ENCODE results near the gene OTOS.

OTOS gene

GRCh38 chr2:240140511-240140910 is at the start of gene OTOS:
OTOS (minus strand) TSS chr2:240140658; CDS start chr2:240140326, 332 bp downstream.
- DNase-seq, result no peak

- DNase-seq, result no peak
These were observed 49.2 kb upstream of the OTOS start for GRCh38 chr2:240189686-240190085.

- DNase-seq, result no peak
These were observed 47.6 kb upstream of the OTOS start for GRCh38 chr2:240187989-240188590.

- DNase-seq, result no peak
These were observed 45.8 kb upstream of the OTOS start for GRCh38 chr2:240186191-240186725.

GRCh38 chr2:240184656-240185055 is 44.2 kb upstream of the OTOS start:
- no peak for DNase-seq

GRCh38 chr2:240183875-240184590 is 43.6 kb upstream of the OTOS start:
- DNase-seq, result no peak

GRCh38 chr2:240183006-240183874 is 42.8 kb upstream of the OTOS start:
- no peak for DNase-seq

DNA sequence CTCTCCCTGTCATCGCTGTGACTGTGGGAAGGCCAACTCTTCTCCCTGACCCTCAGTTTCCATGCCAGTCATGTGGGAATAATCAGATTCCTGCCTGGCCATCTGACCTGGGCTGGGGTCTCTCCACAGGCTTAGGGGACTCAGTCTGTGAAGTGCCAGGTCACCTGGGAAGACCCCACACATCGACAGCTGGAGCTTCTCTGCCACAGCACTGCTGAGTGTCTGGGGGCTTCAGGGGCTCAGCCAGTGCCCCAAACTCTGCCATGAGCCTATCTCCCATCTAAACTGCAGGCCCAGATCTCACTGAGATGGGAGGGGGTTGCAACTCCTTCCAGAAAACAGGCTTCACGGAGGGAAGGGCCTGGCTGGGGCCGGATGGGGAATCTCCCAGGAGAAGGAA is 42.0 kb upstream of the OTOS start:
- DNase-seq, result no peak

DNA sequence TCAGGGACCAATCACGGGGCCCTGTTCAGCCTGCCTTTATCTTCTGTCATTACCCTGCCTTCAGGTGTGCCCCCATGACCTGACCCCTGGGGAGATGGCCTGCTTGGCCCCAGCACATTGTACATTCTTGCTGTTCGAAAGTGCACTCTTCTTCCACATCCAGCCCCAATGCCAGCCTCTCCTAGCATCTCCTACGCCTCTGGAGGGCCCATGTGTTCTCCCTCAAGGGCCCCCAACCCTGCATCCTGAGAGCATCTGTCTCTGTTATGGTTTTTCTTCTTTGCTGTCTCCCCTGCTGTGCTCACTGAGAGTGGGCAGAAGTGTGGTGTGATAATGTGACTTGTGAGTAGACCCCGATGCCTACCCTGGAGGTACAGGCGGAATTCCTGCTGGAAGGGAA is 41.5 kb upstream of the OTOS start:
- DNase-seq, result no peak

- DNase-seq, result no peak
These were observed 39.6 kb upstream of the OTOS start for GRCh38 chr2:240179941-240180666.

- DNase-seq, result no peak
These were observed 38.8 kb upstream of the OTOS start for GRCh38 chr2:240179186-240179815.

GRCh38 chr2:240178564-240178963 is 38.1 kb upstream of the OTOS start:
- DNase-seq, result no peak

DNA sequence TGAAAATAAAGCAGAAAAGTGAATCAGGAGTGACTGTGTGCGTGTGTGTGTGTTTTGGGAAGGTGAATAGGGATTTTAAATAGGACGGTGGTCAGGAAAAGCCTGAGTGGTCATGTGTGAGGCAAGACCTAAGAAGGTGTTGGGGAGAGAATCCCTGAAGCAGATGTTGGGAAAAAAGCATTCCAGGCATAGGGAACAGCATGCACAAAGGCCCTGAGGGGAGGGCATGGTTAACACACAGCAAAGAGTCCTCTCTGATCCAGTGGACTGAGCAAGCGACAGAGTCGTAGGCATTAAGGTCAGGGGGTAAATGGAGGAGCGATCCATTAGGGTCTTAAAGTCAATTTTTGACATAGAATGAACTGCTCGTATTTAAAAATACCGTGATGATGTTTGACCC is 34.0 kb upstream of the OTOS start:
- DNase-seq, result no peak

- no peak for DNase-seq
These were observed 31.8 kb upstream of the OTOS start for GRCh38 chr2:240172071-240172895.

GRCh38 chr2:240170883-240171282 is 30.4 kb upstream of the OTOS start:
- no peak for DNase-seq

DNA sequence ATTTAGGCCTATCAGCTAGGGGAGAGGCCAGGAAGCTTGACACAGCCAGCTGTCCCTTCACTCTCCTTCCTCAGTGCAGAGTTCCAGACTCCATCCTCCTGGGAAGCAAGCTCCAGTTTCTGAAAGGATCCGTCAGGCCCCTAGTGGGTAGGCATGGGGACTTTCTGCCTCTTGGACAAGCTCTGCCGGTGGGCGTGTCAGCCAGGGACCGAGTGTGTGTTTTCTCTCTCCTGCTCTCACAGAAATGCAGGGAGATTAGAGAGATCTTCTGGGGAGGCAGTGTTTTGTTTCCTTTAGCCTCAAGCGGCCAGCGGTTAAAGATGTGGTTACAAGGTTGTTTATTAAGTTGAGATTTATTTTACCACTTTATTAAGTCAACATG is 29.9 kb upstream of the OTOS start:
- DNase-seq, result no peak

DNA sequence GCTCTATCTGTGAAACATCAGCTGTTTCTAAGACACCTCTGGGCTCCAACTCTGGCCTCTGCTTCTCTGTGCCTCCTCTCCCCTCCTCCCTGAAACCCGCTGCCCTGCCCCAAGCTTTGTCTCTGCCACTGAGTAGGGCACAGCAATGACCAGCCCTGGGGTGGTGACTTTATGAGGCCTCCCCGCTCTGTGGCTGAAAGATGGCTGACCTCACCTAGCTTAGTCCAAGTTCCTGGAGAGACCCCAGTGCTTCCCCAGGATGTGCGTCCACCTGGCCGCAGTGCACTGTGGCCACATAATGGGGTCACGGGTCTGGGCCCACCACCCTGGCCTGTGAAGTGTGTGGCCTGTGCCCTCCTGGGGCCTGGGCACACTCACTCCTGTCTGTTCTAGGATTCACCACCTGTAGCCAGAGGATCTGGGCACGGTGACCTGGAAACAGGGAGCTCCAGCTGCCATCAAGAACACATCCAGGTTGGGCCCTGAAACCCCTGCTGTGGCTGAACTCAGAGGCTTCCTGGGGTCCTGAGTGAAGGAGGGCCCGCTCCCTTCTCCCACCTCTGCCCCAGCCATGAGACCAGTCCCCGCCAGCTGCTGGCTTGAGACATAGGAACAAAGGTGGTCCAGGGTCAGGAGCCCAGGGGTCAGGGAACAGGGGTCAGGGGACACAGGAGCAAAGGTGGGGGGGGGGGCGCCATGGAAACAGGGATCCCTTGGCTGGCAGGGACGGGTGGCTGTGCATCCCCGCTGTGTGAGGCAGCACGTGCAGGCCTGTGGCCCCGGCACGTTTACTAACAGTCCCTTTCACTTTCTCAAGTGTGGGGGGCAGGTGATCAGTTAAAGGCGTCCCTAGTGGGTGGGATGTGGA is 29.3 kb upstream of the OTOS start:
- no peak for DNase-seq

- DNase-seq, result no peak
These were observed 28.3 kb upstream of the OTOS start for GRCh38 chr2:240168546-240169361.

- DNase-seq, result no peak
These were observed 27.6 kb upstream of the OTOS start for GRCh38 chr2:240168041-240168440.

- no peak for DNase-seq
These were observed 27.1 kb upstream of the OTOS start for GRCh38 chr2:240167588-240167880.

Data from SHP77 treated with DMSO at 0.1 percent for 48 hours (cell line).